Astrocyte (in vitro differentiated cells and primary cell): ENCODE data around the gene EXO1.

Experiments used
- CTCF ChIP-seq: IDR thresholded peaks from 2 replicates; pipeline ENCODE4 v1.5.1; 2011; ENCODE audit warnings: low read depth, mild to moderate bottlenecking, inconsistent platforms, low read length, moderate library complexity; ENCODE audit not compliant: insufficient read depth
- EZH2 ChIP-seq: IDR thresholded peaks from 2 replicates; pipeline ENCODE4 v1.6.1; 2012; ENCODE audit warnings: mild to moderate bottlenecking, low read length, inconsistent platforms; ENCODE audit not compliant: insufficient read depth

GRCh38 chr1:241816008-241816407 is 32.0 kb upstream of the EXO1 start:
- no peak for TF ChIP-seq CTCF
- no peak for TF ChIP-seq EZH2
